OCI-LY1 (cell line): Measurements from ENCODE around the gene B3GALT6.

Experiments used
- H2AFZ ChIP-seq: fragments of 200-600 bp; sonication (generic), shearing (Covaris generic); 2 replicates; pipeline ENCODE4 v1.6.0; 2014; ENCODE audit warnings: antibody characterized with exemption, mild to moderate bottlenecking, low read length
- H3F3A ChIP-seq: fragments of 200-600 bp; sonication (generic), shearing (Covaris generic); 2 replicates; pipeline ENCODE4 v1.6.0; 2014; ENCODE audit warnings: mild to moderate bottlenecking, antibody characterized with exemption, low read length, moderate library complexity; ENCODE audit not compliant: insufficient read depth
- H3K27ac ChIP-seq: fragments of 200-600 bp; sonication (generic); 2 replicates; pipeline ENCODE4 v1.5.1; 2014; ENCODE audit warnings: low read length, mixed run types, mild to moderate bottlenecking, low read depth; ENCODE audit not compliant: poor library complexity, severe bottlenecking
- H3K27me3 ChIP-seq: fragments of 200-600 bp; sonication (generic); 2 replicates; pipeline ENCODE4 v1.6.0; 2014; ENCODE audit warnings: antibody characterized with exemption, mild to moderate bottlenecking, low read length, moderate library complexity; ENCODE audit not compliant: insufficient read depth
- H3K36me3 ChIP-seq: fragments of 200-600 bp; sonication (generic); 2 replicates; pipeline ENCODE4 v1.6.1; 2014; ENCODE audit warnings: mild to moderate bottlenecking, antibody characterized with exemption, low read length, moderate library complexity, mixed read lengths; ENCODE audit not compliant: insufficient read depth
- H3K4me1 ChIP-seq: fragments of 200-600 bp; sonication (generic); 2 replicates; pipeline ENCODE4 v1.5.1; 2014; ENCODE audit warnings: mild to moderate bottlenecking, low read length, moderate library complexity; ENCODE audit not compliant: insufficient read depth, severe bottlenecking
- H3K4me2 ChIP-seq: fragments of 200-600 bp; sonication (generic), shearing (Covaris generic); 2 replicates; pipeline ENCODE4 v1.6.1; 2014; ENCODE audit warnings: low read length
- H3K4me3 ChIP-seq: fragments of 200-600 bp; sonication (generic); 2 replicates; pipeline ENCODE4 v1.5.1; 2014; ENCODE audit warnings: low read length, low read depth, mild to moderate bottlenecking, mixed read lengths; ENCODE audit not compliant: poor library complexity, severe bottlenecking
- H3K79me2 ChIP-seq: fragments of 200-600 bp; shearing (Covaris generic); 2 replicates; pipeline ENCODE4 v1.6.1; 2016; ENCODE audit warnings: mixed run types, low read length, mixed read lengths; ENCODE audit not compliant: insufficient read depth
- H3K9ac ChIP-seq: fragments of 200-600 bp; sonication (generic), shearing (Covaris generic); 2 replicates; pipeline ENCODE4 v1.6.1; 2014; ENCODE audit warnings: mild to moderate bottlenecking, low read length, mixed read lengths
- H3K9me2 ChIP-seq: fragments of 200-600 bp; sonication (generic), shearing (Covaris generic); 2 replicates; pipeline ENCODE4 v1.6.1; 2014; ENCODE audit warnings: low read depth, mild to moderate bottlenecking, low read length, mixed read lengths
- H3K9me3 ChIP-seq: fragments of 200-600 bp; shearing (Covaris generic); 2 replicates; pipeline ENCODE4 v1.6.1; 2014; ENCODE audit warnings: low read length, mixed read lengths
- H4K20me1 ChIP-seq: fragments of 200-600 bp; sonication (generic), shearing (Covaris generic); 2 replicates; pipeline ENCODE4 v1.6.0; 2016; ENCODE audit warnings: mild to moderate bottlenecking, low read length; ENCODE audit not compliant: insufficient read depth
- CTCF ChIP-seq: fragments of 200-600 bp; sonication (generic), shearing (Covaris generic); IDR thresholded peaks from 2 replicates; pipeline ENCODE4 v1.5.1; 2017; ENCODE audit warnings: mild to moderate bottlenecking, antibody characterized with exemption, low read length, moderate library complexity, mixed read lengths
- EZH2 ChIP-seq: fragments of 200-600 bp; sonication (generic), shearing (Covaris generic); IDR thresholded peaks from 2 replicates; pipeline ENCODE4 v1.8.0; 2017; ENCODE audit warnings: borderline replicate concordance, mixed run types, mild to moderate bottlenecking, antibody characterized with exemption, low read length, moderate library complexity, mixed read lengths

B3GALT6 gene

DNA sequence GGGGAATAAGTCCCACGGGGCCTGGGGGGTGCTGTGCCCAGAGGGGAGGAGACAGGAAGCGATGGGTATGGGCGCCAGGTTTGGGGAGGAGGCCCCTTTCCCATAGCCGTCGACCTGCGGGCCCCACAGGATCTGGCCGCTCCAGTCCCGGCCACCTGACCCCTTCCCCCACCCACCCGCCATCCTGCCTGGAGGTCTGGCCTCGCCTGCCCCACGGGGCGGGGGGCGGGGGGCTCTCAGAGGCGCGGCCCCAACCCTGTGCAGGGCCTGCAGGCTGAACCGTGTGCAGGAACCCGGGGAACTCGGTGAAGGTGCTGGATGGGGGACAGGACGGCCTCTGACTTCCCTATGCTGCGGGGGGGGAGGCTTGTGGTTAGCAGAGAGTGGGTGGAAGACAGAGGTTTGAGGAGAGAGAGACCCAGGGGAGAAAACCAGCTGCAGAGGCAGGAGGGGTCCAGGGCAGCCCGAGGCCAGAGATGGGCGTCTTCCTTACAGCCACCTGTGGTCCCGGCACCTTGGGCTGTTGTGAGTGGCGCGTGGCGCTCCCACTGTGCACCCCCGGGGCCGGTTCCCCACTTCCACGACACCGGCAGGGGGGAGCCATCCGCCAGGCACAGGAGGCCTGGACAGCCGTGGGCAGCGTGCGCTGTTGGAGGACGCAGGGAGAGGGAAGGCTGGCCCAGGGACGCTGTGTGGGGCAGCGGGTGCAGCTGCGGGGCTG, 23.2 kb upstream of the B3GALT6 start:
- H3K79me2 ChIP-seq: no peaks in the 10 kb centered on the region
- no peaks in the 10 kb centered on the region for H3K9me2 ChIP-seq
- no peak overlapping the region for H3K4me2 ChIP-seq
- H3F3A ChIP-seq: no peaks in the 10 kb centered on the region
- H2AFZ ChIP-seq: no peak overlapping the region
- TF ChIP-seq EZH2 (no peak), CTCF (no peak)
- no peaks in the 10 kb centered on the region for H3K4me1 ChIP-seq
- H3K27me3 ChIP-seq: peaks cover 18% of the 10 kb centered on the region
- no peaks in the 10 kb centered on the region for H3K9me3 ChIP-seq
- H3K4me3 ChIP-seq: no peak overlapping the region
- H4K20me1 ChIP-seq: no peaks in the 10 kb centered on the region
- no peak overlapping the region for H3K9ac ChIP-seq
- no peak overlapping the region for H3K27ac ChIP-seq
- H3K36me3 ChIP-seq: no peaks in the 10 kb centered on the region

DNA sequence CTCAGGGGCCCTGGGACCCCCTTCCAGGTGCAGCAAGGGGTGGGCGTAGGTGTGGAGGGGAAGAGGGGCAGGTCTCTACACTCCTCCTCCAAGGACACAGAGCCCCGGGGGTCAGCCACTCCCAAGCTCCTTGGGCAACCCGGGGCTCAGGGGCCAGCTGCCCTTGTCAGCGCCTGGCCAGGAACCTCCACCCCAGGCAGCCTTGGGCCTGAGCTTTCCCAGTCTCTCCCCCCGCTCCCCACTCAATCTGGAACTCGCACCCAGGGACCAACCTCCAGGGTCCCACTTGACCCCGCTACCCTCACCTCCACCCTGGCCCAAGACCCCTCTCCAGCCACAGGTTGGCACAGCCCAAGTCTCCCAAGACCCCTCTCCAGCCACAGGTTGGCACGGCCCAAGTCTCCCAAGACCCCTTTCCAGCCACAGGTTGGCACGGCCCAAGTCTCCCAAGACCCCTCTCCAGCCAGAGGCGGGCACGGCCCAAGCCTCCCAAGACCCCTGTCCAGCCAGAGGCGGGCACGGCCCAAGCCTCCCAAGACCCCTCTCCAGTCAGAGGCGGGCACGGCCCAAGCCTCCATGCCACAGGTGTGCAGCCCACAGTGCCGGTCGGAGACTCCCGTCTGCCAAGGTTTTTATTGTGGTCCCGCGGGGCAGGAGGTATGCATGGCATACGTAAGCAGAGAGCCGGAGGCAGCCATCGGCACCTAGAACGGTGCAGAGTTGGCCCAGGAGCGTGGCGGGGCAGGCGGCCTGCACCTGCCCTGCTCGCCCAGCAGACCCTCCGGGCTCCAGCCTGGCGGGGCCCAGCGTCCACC, 21.1 kb upstream of the B3GALT6 start:
- TF ChIP-seq CTCF (no peak), EZH2 (no peak)
- no peak overlapping the region for H3K4me2 ChIP-seq
- no peaks in the 10 kb centered on the region for H3K4me1 ChIP-seq
- no peaks in the 10 kb centered on the region for H3K9me3 ChIP-seq
- no peaks in the 10 kb centered on the region for H3F3A ChIP-seq
- peaks cover 8% of the 10 kb centered on the region; the same call in 1 of the 2 replicates for H3K27me3 ChIP-seq
- H3K36me3 ChIP-seq: peaks cover 3% of the 10 kb centered on the region; the same call in 1 of the 2 replicates
- no peak overlapping the region for H2AFZ ChIP-seq
- H3K79me2 ChIP-seq: no peaks in the 10 kb centered on the region
- H4K20me1 ChIP-seq: no peaks in the 10 kb centered on the region
- H3K9ac ChIP-seq: no peak overlapping the region
- no peak overlapping the region for H3K27ac ChIP-seq
- no peaks in the 10 kb centered on the region for H3K9me2 ChIP-seq
- no peak overlapping the region for H3K4me3 ChIP-seq

GRCh38 chr1:1211541-1212441, 20.2 kb upstream of the B3GALT6 start:
- no peak overlapping the region for H3K4me3 ChIP-seq
- TF ChIP-seq CTCF: no peak
- H3K9me3 ChIP-seq: no peaks in the 10 kb centered on the region
- H3K9ac ChIP-seq: no peak overlapping the region
- no peaks in the 10 kb centered on the region for H3F3A ChIP-seq
- no peaks in the 10 kb centered on the region for H3K79me2 ChIP-seq
- peaks cover 11% of the 10 kb centered on the region for H3K36me3 ChIP-seq
- no peaks in the 10 kb centered on the region for H3K9me2 ChIP-seq
- H2AFZ ChIP-seq: no peak overlapping the region
- H3K4me1 ChIP-seq: peaks cover 5% of the 10 kb centered on the region
- H3K27me3 ChIP-seq: peaks cover 8% of the 10 kb centered on the region; the same call in 1 of the 2 replicates
- no peak overlapping the region for H3K4me2 ChIP-seq
- H4K20me1 ChIP-seq: no peaks in the 10 kb centered on the region
- no peak overlapping the region for H3K27ac ChIP-seq
